Memory B cell (primary cell): ENCODE results near the gene SLC1A4.
"Not testable (repeated sequence)": the region's sequence is repeated elsewhere in the genome, so short reads cannot be mapped to it uniquely, and the experiment has no call there.

Experiments used
- ATAC-seq: fragments of 150-1000 bp; cut with Tn5 transposase; 2 replicates; pipeline ENCODE4 v1.10.0; 2021; ENCODE audit warnings: low read depth, mild to moderate bottlenecking, moderate library complexity
- DNase-seq, 2 donors: peaks; one replicate each; pipeline ENCODE4 v3.0.0; 2022; ENCODE audit warnings: low spot score in 2 of 2
- H3K27ac Mint-ChIP-seq: one replicate; pipeline ENCODE4 v1.8.0; 2022; ENCODE audit warnings: mild to moderate bottlenecking, moderate library complexity, mixed read lengths
- H3K27me3 Mint-ChIP-seq: one replicate; pipeline ENCODE4 v1.8.0; 2022; ENCODE audit warnings: mixed read lengths
- H3K36me3 Mint-ChIP-seq: one replicate; pipeline ENCODE4 v1.8.0; 2022; ENCODE audit warnings: mild to moderate bottlenecking, mixed read lengths
- H3K4me1 Mint-ChIP-seq: one replicate; pipeline ENCODE4 v1.8.0; 2022; ENCODE audit warnings: mixed read lengths
- H3K4me3 Mint-ChIP-seq: one replicate; pipeline ENCODE4 v1.8.0; 2022; ENCODE audit warnings: mild to moderate bottlenecking, moderate library complexity, mixed read lengths
- H3K9me3 Mint-ChIP-seq: one replicate; pipeline ENCODE4 v1.8.0; 2022; ENCODE audit warnings: mixed read lengths

The SLC1A4 gene

DNA sequence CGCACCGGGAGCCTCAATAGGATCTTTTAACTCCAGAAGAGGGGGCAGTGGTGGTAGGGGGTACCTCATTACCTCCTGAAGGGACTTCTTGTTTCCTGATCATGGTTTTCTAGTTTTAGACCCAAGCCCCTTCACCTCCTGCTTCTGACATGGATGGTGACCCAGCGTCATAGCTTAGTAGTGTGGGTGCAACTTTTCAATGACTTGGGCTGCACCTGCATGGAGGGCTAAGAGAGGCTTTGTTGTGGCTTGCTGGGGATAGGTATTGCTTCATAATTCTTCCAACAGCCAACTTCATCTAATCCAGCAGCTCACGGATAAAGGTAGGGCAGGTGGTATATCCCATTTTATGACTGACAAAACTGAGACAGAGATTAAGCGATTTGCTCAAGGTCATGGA is 3.0 kb downstream of the SLC1A4 start:
- Mint-ChIP-seq H3K27ac (no peak overlapping the region), H3K4me3 (no peak overlapping the region), H3K36me3 (no peaks in the 10 kb centered on the region), H3K27me3 (no peaks in the 10 kb centered on the region), H3K4me1 (peaks cover 25% of the 10 kb centered on the region), H3K9me3 (no peaks in the 10 kb centered on the region)
- no peak for ATAC-seq
- DNase-seq, result no peak

DNA sequence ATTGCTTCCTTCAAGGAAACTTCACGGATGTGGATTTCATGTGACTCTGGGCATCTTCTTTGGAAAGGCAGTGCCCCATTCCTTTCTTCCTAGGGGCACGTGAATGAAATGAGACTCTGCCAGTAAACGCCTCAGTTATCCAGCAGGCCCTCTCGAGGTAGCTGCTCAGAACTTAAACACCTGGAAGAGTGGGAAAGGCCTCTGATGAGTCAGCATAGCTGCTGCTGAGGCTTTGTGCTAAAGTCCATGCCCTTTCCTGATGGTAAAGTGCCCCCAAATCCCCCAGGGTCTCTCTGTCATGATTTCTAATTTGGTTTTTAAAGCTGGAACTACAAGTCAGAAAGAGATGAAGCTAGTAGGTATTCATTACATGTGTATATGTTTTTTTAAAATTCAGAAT is 3.8 kb downstream of the SLC1A4 start:
- H3K27ac Mint-ChIP-seq, result no peak overlapping the region
- ATAC-seq (no peak), DNase-seq (no peak)
- H3K4me1 Mint-ChIP-seq, result peaks cover 21% of the 10 kb centered on the region
- H3K27me3 Mint-ChIP-seq, result no peaks in the 10 kb centered on the region
- H3K9me3 Mint-ChIP-seq, result no peaks in the 10 kb centered on the region
- H3K4me3 Mint-ChIP-seq, result no peak overlapping the region
- H3K36me3 Mint-ChIP-seq, result peaks cover 3% of the 10 kb centered on the region

DNA sequence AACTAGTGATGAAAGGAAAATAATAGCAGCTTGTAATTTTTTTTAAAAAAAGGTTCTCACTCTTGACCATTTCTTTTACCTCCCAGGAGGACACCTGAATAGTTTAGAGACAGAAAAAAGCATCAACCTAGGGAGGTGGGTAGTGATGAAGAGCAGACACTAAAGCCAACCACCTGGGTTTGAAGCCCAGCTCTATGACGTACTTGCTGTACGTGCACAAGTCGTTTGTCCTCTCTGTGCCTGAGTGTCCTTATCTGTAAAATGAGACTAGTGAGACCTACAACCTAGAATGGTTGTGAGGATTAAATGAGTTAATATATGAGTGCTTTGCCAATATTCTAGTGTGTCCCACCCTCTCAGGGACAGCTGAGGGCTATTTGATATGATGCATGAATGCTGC is 5.8 kb downstream of the SLC1A4 start:
- Mint-ChIP-seq H3K4me1 (peaks cover 20% of the 10 kb centered on the region), H3K27ac (no peak overlapping the region), H3K9me3 (no peaks in the 10 kb centered on the region), H3K36me3 (peaks cover 6% of the 10 kb centered on the region), H3K4me3 (no peak overlapping the region), H3K27me3 (no peaks in the 10 kb centered on the region)
- no peak for ATAC-seq
- no peak for DNase-seq

DNA sequence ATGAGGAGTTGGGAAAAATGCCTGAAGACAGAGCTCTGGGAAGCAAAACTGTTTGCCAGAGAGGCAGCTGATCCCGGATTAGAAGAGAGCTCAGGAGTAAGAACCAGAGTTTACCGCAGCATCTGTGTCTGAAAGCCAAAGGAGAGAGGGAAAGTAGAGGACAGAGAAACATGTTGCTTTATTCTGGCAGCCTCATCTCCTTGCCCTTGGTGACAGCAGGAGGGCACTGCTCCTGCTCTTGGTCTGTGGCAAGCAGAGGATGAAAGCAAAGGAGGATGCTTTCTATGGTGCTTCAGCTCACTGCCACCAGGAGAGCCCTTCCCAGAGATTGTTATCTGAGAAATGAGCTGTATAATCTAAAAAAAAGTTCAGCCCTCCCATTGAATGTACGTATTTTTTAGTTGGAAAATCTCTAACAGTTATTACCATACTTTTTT is 7.7 kb downstream of the SLC1A4 start:
- Mint-ChIP-seq H3K4me1 (peaks cover 17% of the 10 kb centered on the region), H3K27me3 (no peaks in the 10 kb centered on the region), H3K36me3 (peaks cover 6% of the 10 kb centered on the region), H3K9me3 (no peaks in the 10 kb centered on the region), H3K4me3 (no peak overlapping the region), H3K27ac (no peak overlapping the region)
- DNase-seq (no peak), ATAC-seq (no peak)

DNA sequence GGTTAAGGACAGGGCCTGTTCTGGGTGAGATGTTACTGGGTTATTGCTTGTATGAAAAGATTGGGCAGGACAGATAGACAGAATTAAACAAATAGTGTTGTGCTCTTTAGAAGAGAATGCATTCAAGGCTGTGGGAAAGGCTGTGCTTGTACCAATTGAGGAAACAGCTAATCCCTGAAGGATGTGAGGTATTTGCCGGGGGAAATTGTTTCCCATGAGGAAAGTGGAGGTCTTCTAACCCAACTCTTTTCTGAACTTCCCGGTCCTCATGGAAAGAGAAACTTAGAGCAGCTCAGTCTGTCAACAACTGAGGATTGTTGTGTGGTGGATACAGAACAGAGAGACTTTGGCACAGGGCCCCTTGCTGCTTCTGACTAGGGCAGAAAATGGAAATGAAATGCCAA is 9.5 kb downstream of the SLC1A4 start:
- ATAC-seq, result no peak
- H3K27ac Mint-ChIP-seq, result no peak overlapping the region
- H3K4me3 Mint-ChIP-seq, result no peak overlapping the region
- H3K27me3 Mint-ChIP-seq, result no peaks in the 10 kb centered on the region
- no peak for DNase-seq
- peaks cover 9% of the 10 kb centered on the region for H3K4me1 Mint-ChIP-seq
- H3K9me3 Mint-ChIP-seq, result no peaks in the 10 kb centered on the region
- H3K36me3 Mint-ChIP-seq, result peaks cover 6% of the 10 kb centered on the region

DNA sequence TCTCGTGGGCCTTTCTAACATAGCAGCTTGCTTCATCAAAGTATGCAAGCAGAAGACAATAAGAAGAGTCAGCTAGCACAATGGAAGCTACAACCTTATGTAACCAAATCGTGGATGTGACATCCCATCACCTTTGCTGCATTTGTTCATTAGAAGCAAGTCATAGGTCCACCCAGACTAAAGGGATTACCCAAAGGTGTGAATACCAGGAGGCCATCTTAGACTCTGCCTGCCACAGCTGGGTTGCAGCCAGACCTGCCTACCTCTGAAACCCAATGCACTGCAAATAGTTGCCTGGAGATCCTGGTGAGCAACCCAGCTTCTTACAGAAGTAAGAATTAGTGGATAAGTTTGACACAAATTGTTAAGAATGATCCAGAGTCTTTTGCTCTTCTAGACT is 10.6 kb downstream of the SLC1A4 start:
- Mint-ChIP-seq H3K36me3 (peaks cover 6% of the 10 kb centered on the region), H3K27me3 (no peaks in the 10 kb centered on the region), H3K4me3 (no peak overlapping the region), H3K27ac (peak overlapping the region; percentile 60), H3K4me1 (peaks cover 6% of the 10 kb centered on the region), H3K9me3 (no peaks in the 10 kb centered on the region)
- no peak for ATAC-seq
- no peak for DNase-seq

DNA sequence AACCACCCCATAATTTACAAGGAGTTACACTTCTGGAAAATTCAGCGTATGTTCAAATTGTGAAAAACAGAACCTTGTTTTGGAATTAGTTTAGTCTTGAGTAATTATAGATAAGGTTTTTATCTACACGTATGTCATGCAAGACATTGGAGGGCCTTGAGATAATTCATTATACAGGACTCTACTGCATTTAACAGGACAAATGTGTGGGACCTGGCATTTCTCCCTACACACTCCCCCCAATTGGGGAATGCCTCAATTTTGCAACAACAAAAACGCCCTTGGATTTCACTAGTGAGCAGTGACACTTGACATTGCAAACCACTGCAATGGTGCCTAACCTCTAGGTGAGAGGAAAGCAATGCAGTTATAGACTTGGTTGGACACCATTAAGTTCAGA is 11.4 kb downstream of the SLC1A4 start:
- Mint-ChIP-seq H3K27ac (no peak overlapping the region), H3K9me3 (no peaks in the 10 kb centered on the region), H3K36me3 (peaks cover 6% of the 10 kb centered on the region), H3K27me3 (no peaks in the 10 kb centered on the region), H3K4me3 (no peak overlapping the region), H3K4me1 (peaks cover 6% of the 10 kb centered on the region)
- DNase-seq (no peak), ATAC-seq (no peak)

DNA sequence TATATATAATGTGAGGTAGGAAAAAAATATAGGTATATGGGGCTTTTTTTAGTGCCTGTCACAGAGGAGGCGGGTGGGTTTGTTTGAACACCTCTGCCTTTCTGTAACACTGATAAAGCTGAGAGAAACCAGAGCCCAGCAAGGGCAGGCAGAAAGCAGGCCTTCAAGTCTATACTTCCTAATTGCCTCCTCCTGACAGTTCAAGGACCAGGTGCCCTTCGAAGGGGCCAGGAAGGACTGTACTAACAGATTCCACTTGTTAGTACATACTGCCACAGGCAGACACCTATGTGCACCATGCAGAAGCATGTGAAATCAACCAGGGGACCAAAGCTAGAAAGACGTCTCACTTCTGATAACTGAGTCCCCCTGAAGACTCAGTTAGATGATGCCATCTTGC is 13.8 kb downstream of the SLC1A4 start:
- H3K27ac Mint-ChIP-seq, result no peak overlapping the region
- no peaks in the 10 kb centered on the region for H3K9me3 Mint-ChIP-seq
- no peak overlapping the region for H3K4me3 Mint-ChIP-seq
- H3K27me3 Mint-ChIP-seq, result no peaks in the 10 kb centered on the region
- H3K4me1 Mint-ChIP-seq, result peaks cover 6% of the 10 kb centered on the region
- DNase-seq (no peak), ATAC-seq (no peak)
- H3K36me3 Mint-ChIP-seq, result peaks cover 3% of the 10 kb centered on the region

DNA sequence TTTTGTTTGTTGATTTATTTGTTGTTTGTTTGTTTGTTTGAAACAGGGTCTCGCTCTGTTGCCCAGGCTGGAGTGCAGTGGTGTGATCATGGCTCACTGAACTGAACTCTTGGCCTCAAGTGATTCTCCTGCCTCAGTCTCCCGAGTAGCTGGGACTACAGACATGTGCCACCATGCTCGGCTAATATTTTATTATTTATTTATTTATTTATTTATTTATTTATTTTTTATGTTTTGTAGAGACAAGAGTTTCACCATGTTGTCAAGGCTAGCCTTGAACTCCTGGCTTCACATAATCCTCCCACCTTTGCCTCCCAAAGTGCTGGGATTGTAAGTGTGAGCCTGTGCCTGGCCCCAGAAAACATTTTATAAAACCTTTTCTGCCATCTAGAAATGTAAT is 15.0 kb downstream of the SLC1A4 start:
- ATAC-seq, result not testable (repeated sequence)

DNA sequence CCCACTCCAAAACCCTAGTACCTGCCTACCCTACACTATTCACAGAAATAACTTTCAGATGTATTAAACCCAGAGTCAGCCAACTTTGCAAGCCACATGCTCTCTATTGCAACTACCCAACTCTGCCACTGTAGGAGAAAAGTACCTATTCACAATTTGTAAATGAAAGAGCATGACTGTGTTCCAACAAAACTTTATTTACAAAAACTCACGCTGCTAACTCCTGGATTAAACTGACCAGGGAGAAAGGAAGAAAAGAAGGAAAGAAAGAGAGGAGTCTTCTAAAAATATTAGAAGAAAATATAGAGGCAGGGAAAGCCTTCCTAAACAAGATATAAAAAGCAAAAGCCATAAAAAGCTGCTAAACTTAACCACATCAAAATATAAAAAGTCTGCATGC is 24.6 kb downstream of the SLC1A4 start:
- ATAC-seq (no peak), DNase-seq (no peak)
- Mint-ChIP-seq H3K9me3 (no peaks in the 10 kb centered on the region), H3K4me3 (no peak overlapping the region), H3K36me3 (peaks cover 9% of the 10 kb centered on the region), H3K4me1 (peaks cover 32% of the 10 kb centered on the region), H3K27me3 (no peaks in the 10 kb centered on the region), H3K27ac (peak overlapping the region; percentile 73)

More for the DNA sequence above, 15.0 kb downstream of the SLC1A4 start:
- H3K27me3 Mint-ChIP-seq, H3K4me1 Mint-ChIP-seq, H3K4me3 Mint-ChIP-seq, H3K27ac Mint-ChIP-seq, H3K36me3 Mint-ChIP-seq, H3K9me3 Mint-ChIP-seq, DNase-seq: not testable (repeated sequence)

DNA sequence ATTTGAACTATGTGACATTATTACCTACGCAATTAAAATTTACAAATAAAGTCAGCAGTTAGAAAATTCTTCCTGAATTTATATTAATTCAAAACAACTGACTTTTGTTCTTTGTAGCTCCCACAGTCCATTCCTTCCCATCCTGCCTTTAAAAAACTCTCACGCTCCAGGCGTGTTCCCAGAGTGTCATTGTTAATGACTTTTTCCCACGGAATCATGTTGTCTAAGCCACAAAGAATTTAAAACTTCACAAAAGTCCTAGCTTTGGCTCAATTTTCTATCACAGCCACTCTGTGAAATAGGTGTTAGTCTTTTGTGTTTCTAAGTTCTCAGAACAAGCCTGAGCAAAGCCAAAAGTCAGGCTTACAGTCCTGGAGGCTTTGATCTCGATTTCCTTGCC is 26.5 kb downstream of the SLC1A4 start:
- DNase-seq (no peak), ATAC-seq (no peak)
- peaks cover 12% of the 10 kb centered on the region for H3K36me3 Mint-ChIP-seq
- H3K9me3 Mint-ChIP-seq, result no peaks in the 10 kb centered on the region
- H3K4me1 Mint-ChIP-seq, result peaks cover 32% of the 10 kb centered on the region
- no peak overlapping the region for H3K27ac Mint-ChIP-seq
- no peaks in the 10 kb centered on the region for H3K27me3 Mint-ChIP-seq
- H3K4me3 Mint-ChIP-seq, result no peak overlapping the region

DNA sequence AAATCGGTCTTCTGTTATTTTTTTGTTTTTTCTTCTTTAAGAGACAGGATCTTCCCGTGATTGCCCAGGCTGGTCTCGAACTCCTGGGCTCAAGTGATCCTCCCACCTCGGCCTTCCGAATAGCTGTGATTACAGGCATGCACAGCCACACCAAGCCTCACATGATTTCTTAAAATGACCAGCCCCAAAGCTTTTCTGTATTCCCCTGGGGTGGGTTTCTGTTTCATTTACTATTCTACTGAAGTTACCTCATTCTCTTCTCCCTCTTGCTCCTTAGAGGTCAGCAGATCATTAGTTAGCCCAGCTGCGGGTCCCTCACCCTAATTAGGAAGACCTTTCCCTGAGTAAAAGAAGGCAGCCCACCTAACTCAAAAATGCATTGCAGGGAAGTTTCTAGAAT is 27.6 kb downstream of the SLC1A4 start:
- peaks cover 32% of the 10 kb centered on the region for H3K4me1 Mint-ChIP-seq
- ATAC-seq (peak; percentile 31), DNase-seq (no peak)
- H3K36me3 Mint-ChIP-seq, result peaks cover 12% of the 10 kb centered on the region
- H3K27ac Mint-ChIP-seq, result no peak overlapping the region
- H3K9me3 Mint-ChIP-seq, result no peaks in the 10 kb centered on the region
- no peaks in the 10 kb centered on the region for H3K27me3 Mint-ChIP-seq
- H3K4me3 Mint-ChIP-seq, result no peak overlapping the region

DNA sequence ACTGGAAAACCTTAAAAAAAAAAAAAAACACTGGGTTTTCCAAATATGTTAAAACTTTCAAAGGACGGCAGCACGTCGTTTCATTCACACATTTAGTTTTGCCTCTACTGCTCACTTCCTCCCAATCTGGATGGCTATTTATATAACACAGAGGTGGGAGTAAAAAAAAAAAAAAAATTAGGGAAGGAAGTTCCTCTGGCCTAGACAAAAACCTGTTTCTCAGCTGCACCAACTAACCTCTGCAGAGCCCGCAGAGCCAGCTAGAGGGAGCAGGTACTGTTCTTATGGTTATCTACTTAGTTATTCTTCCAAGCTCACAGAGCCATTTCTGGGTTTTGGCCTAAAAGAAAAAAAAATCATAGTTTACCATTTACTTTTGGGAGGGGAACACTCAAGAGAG is 28.1 kb downstream of the SLC1A4 start:
- DNase-seq (peak in 1 of 2 donors; percentile 18), ATAC-seq (peak; percentile 91)
- Mint-ChIP-seq H3K27ac (peak overlapping the region; percentile 58), H3K36me3 (peaks cover 12% of the 10 kb centered on the region), H3K4me1 (peaks cover 32% of the 10 kb centered on the region), H3K27me3 (no peaks in the 10 kb centered on the region), H3K4me3 (no peak overlapping the region), H3K9me3 (no peaks in the 10 kb centered on the region)

DNA sequence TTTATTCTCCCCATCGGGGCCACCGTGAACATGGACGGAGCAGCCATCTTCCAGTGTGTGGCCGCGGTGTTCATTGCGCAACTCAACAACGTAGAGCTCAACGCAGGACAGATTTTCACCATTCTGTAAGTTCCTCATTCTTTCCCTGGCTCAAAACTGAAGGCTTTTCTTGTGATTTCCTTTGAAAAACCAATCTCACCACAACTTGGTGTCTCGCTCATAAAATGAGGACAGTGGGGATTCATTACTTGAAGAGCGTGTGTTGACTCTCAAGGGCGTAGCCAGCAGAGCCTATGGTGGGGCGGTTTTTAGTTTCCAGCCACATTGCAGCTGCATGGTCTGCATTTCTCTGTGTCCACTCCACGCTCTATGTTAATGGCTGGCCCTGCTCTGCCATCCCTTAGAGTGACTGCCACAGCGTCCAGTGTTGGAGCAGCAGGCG is 29.0 kb downstream of the SLC1A4 start:
- Mint-ChIP-seq H3K27me3 (no peaks in the 10 kb centered on the region), H3K27ac (no peak overlapping the region), H3K4me1 (peaks cover 29% of the 10 kb centered on the region), H3K4me3 (no peak overlapping the region), H3K36me3 (peaks cover 13% of the 10 kb centered on the region), H3K9me3 (no peaks in the 10 kb centered on the region)
- DNase-seq (no peak), ATAC-seq (no peak)

DNA sequence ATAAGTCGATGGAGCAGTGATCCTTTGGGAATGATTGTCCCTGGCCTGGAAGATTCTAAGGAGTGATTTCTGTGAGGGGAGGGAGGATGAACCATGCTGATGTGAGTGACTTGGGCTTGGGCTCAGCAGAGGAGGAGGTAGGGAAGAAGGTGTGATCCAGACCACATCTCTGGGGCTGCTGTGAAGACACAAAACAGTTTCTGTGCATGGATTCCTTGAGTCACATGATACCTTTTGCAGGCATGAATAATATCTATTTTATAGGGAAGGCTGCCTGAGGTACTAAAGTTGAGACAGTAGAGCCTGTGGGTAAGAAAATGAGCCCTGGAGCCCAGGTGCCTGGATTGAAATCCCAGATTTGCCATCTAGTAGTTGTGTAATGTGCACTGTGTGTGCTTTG is 29.8 kb downstream of the SLC1A4 start:
- ATAC-seq (no peak), DNase-seq (no peak)
- H3K36me3 Mint-ChIP-seq, result peaks cover 18% of the 10 kb centered on the region
- H3K4me3 Mint-ChIP-seq, result no peak overlapping the region
- no peaks in the 10 kb centered on the region for H3K9me3 Mint-ChIP-seq
- peaks cover 24% of the 10 kb centered on the region for H3K4me1 Mint-ChIP-seq
- H3K27ac Mint-ChIP-seq, result no peak overlapping the region
- H3K27me3 Mint-ChIP-seq, result no peaks in the 10 kb centered on the region
